ENCODE results near the gene MT1F.

MT1F gene

GRCh38 chr16:56611281-56611833 is 46.4 kb upstream of the MT1F start:
- H4K20me1 ChIP-seq (ENCODE audit: insufficient read depth, low read length): no peaks in the 10 kb centered on the region
- H3K36me3 ChIP-seq (ENCODE audit: insufficient read depth, low read length): no peaks in the 10 kb centered on the region
- H3K9ac ChIP-seq (ENCODE audit: low read depth, low read length): no peak overlapping the region
- ATAC-seq (ENCODE audit: insufficient read depth, low read depth) (no peak), DNase-seq (no peak)
- H3K4me3 ChIP-seq (ENCODE audit: low read depth in 1 of 2, low read length in 2 of 2): no peak overlapping the region
- no peaks in the 10 kb centered on the region for H3K9me3 ChIP-seq (ENCODE audit: insufficient read depth, low read length, severe bottlenecking)
- H3K27ac ChIP-seq (ENCODE audit: low read length): 0 out of 2 replicates have a peak overlapping the region, but pooled peaks have one; percentile 62
- no peak overlapping the region for H3K4me2 ChIP-seq (ENCODE audit: insufficient read depth, low read length)
- TF ChIP-seq, protein P1, sequence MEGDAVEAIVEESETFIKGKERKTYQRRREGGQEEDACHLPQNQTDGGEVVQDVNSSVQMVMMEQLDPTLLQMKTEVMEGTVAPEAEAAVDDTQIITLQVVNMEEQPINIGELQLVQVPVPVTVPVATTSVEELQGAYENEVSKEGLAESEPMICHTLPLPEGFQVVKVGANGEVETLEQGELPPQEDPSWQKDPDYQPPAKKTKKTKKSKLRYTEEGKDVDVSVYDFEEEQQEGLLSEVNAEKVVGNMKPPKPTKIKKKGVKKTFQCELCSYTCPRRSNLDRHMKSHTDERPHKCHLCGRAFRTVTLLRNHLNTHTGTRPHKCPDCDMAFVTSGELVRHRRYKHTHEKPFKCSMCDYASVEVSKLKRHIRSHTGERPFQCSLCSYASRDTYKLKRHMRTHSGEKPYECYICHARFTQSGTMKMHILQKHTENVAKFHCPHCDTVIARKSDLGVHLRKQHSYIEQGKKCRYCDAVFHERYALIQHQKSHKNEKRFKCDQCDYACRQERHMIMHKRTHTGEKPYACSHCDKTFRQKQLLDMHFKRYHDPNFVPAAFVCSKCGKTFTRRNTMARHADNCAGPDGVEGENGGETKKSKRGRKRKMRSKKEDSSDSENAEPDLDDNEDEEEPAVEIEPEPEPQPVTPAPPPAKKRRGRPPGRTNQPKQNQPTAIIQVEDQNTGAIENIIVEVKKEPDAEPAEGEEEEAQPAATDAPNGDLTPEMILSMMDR (IDR thresholded peaks at IDR 0.05; ENCODE audit: borderline replicate concordance, extremely low read depth, low read length, poor library complexity, severe bottlenecking): no peak
- no peak for TF ChIP-seq EZH2 (IDR thresholded peaks at IDR 0.05; ENCODE audit: borderline replicate concordance, low read depth, low read length, severe bottlenecking)
- no peaks in the 10 kb centered on the region for H3K27me3 ChIP-seq (ENCODE audit: insufficient read depth, low read length, poor library complexity)
- peaks cover 41% of the 10 kb centered on the region for H3K4me1 ChIP-seq (ENCODE audit: insufficient read depth, low read length)
- H2AFZ ChIP-seq (ENCODE audit: low read depth, low read length): no peak overlapping the region
- no peaks in the 10 kb centered on the region for H3K79me2 ChIP-seq (ENCODE audit: insufficient read depth, low read length)

DNA sequence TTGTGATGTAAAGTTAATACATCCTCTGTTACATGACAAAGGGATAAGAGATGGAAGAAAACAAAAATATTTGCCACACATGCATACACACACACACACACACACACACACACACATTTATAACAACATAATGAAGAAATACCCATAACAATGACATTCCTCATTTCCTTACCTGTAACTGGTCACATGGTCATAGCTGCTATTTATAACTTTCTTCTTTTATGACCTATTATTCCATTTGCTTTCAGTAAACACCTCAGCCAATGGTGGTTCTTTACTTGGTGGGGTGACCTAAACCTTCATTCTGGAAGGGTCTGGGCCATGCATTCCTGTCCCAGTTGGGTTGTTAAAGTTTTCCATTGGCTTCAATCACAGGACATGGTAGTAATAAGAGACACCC is 44.1 kb upstream of the MT1F start:
- Histone ChIP-seq H3K4me1 (ENCODE audit: insufficient read depth, low read length) (peaks cover 25% of the 10 kb centered on the region), H3K9me3 (ENCODE audit: insufficient read depth, low read length, severe bottlenecking) (no peaks in the 10 kb centered on the region), H3K27me3 (ENCODE audit: insufficient read depth, low read length, poor library complexity) (peaks cover 7% of the 10 kb centered on the region), H4K20me1 (ENCODE audit: insufficient read depth, low read length) (no peaks in the 10 kb centered on the region), H3K4me2 (ENCODE audit: insufficient read depth, low read length) (no peak overlapping the region), H3K79me2 (ENCODE audit: insufficient read depth, low read length) (no peaks in the 10 kb centered on the region), H3K9ac (ENCODE audit: low read depth, low read length) (no peak overlapping the region), H3K27ac (ENCODE audit: low read length) (no peak overlapping the region), H3K36me3 (ENCODE audit: insufficient read depth, low read length) (no peaks in the 10 kb centered on the region), H3K4me3 (ENCODE audit: low read depth in 1 of 2, low read length in 2 of 2) (no peak overlapping the region), H2AFZ (ENCODE audit: low read depth, low read length) (no peak overlapping the region)
- TF ChIP-seq, protein P1 (IDR thresholded peaks at IDR 0.05; ENCODE audit: borderline replicate concordance, extremely low read depth, low read length, poor library complexity, severe bottlenecking): no peak
- no peak for TF ChIP-seq EZH2 (IDR thresholded peaks at IDR 0.05; ENCODE audit: borderline replicate concordance, low read depth, low read length, severe bottlenecking)
- no peak for DNase-seq
- no peak for ATAC-seq (ENCODE audit: insufficient read depth, low read depth)

DNA sequence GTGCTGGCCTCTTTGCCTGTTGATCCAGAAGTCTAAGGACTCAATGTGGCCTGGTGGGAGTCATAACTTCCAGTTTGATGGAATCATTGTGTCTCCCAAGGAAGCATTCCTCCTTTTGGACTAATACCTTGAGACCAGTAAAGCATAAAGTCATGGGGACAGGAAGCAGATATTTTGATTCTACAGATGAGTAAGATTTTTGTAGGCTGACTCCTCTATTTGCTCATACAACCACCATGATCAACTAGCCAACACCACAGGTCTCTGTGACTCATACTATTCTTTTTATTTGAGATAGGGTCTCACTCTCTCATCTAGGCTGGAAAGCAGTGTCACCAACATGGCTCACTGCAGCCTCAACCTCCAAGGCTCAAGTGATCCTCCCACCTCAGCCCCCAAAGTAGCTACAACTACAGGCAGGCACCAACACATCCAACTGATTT is 43.2 kb upstream of the MT1F start:
- Histone ChIP-seq H4K20me1 (ENCODE audit: insufficient read depth, low read length) (no peaks in the 10 kb centered on the region), H3K4me2 (ENCODE audit: insufficient read depth, low read length) (no peak overlapping the region), H3K9ac (ENCODE audit: low read depth, low read length) (no peak overlapping the region), H3K36me3 (ENCODE audit: insufficient read depth, low read length) (no peaks in the 10 kb centered on the region), H3K9me3 (ENCODE audit: insufficient read depth, low read length, severe bottlenecking) (no peaks in the 10 kb centered on the region), H3K4me3 (ENCODE audit: low read depth in 1 of 2, low read length in 2 of 2) (no peak overlapping the region), H3K27me3 (ENCODE audit: insufficient read depth, low read length, poor library complexity) (peaks cover 7% of the 10 kb centered on the region), H3K79me2 (ENCODE audit: insufficient read depth, low read length) (no peaks in the 10 kb centered on the region), H3K27ac (ENCODE audit: low read length) (no peak overlapping the region), H3K4me1 (ENCODE audit: insufficient read depth, low read length) (peaks cover 16% of the 10 kb centered on the region), H2AFZ (ENCODE audit: low read depth, low read length) (no peak overlapping the region)
- ATAC-seq (ENCODE audit: insufficient read depth, low read depth) (no peak), DNase-seq (no peak)
- TF ChIP-seq, protein P1 (IDR thresholded peaks at IDR 0.05; ENCODE audit: borderline replicate concordance, extremely low read depth, low read length, poor library complexity, severe bottlenecking): no peak
- no peak for TF ChIP-seq EZH2 (IDR thresholded peaks at IDR 0.05; ENCODE audit: borderline replicate concordance, low read depth, low read length, severe bottlenecking)
